GM11168 (cell line): ENCODE data around the gene SHISA6.

Experiments used
- in situ Hi-C: fragments of 300-500 bp; cut with MboI; formaldehyde crosslinking; loops from one replicate; pipeline ENCODE4 v1.12.0; 2022; ENCODE audit warnings: low sequenced_read_pairs; ENCODE audit not compliant: unreplicated experiment

Gene SHISA6

GRCh38 chr17:11256877-11257276 is 15.9 kb downstream of the SHISA6 start:
- in situ Hi-C loops = no loop called here

DNA sequence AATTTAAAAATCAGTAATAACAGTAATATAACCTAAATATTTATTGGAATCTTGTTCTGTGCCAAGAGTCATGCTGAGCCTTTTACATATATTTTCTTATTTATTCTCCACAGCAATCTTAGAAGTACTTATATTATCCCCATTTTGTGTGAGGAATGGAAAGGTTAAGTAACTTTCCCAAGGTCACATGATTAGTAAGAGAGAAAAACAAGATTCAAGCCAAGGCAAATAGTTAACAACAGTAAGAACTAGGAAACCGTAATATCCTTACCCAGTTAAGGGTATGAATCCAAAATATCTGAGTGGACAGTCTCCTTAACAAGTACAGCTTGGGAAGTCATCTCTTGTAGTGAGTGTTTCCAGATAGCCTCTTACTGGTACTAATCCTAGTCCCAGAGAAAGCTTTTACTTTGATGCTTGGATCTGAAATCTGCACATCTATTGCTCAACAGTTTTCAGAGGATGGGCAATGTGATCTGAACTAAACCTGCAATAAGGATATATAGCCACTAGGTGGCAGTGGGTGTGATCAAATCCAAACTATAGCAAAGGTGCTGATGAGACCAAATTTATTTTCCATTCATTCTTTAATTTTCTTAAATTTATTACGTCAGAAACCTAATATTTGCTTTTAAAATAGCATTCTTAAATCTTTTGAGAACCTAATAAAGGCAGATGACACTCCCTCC is 23.3 kb downstream of the SHISA6 start:
- in situ Hi-C loops = no loop called here

DNA sequence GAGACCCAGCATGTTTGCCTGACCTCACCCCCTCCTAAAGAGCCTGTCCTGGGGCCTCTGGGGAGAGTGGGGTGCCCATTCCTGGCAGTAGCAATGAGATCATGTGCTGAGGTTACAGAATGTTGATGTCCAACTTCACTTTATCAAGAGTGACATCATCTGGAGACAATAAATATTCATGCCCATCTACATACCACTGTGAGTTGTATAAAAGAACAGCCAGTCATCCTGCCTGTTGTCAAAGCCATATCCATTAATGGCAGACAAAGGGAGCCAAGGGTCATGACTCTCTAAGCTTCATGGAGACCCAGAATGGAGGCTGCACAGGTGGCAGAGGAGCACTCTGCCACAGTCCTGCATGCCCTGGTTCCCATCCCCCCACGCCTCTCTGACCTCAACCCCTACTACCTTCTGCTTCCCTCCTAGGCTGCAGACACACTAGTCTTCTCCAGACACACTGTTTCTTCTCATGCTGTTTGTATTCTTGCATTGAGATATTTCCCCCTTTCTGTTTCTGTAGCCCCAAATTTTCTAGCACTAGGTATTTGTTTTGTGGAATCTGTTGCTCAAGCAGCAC is 27.1 kb downstream of the SHISA6 start:
- in situ Hi-C loops = no loop called here

GRCh38 chr17:11269210-11269609 is 28.2 kb downstream of the SHISA6 start:
- in situ Hi-C loops = no loop called here

DNA sequence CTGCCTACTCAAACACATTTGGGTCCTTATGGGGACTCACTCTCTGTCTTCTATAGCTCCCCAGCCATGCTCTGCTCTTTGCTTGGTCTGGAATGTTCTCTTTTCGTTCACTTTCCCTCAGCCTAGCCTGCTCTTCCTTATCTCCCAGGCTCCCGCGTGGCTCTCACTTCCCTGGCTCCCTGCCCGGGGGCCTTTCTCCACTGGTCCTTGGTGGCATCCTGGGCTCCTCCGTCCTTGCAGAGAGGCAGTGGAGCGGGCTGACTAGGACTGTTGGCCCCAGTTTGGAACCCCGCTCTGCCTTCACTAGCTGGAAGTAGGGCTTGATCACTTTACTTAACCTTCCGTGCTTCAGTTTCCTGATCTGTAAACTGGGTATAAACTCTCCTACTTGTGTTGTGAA is 31.2 kb downstream of the SHISA6 start:
- in situ Hi-C loops = no loop called here

GRCh38 chr17:11273596-11273995 is 32.6 kb downstream of the SHISA6 start:
- in situ Hi-C loops = no loop called here

DNA sequence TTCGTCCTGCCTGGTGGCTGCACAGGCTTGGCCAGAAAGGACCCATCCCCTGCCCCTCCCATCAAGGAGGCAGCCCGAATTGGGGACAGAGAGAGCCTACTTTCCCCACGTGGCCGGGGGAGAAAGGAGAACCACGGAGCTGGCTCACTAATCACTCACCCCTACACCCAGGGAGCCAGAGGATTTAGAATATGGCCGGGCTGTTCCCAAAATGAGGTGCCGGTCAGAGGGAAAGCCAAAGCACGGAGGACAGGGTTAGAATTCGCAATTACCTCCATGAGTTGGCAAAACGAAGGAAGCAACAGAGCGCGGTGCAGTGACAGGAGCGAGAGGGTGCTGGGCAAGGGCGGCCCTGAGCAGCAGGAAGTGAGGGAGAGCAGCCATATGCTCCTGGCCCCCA is 33.1 kb downstream of the SHISA6 start:
- in situ Hi-C loops = no loop called here

DNA sequence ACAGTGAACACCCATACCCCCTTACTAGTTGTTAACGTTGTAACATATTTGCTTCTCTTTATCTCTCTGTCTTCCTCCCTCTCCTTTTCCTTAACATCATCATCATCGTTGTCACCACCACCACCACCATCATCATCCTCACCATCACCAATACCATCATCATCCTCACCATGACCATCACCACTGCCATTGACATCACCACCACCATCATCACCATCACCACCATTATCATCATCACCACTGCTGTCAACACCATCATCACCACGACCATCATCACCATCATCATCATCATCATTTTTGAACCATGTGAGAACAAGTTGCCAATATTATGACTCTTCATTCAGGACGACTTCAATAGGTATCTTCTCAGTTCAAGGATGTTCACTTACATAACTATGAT is 35.5 kb downstream of the SHISA6 start:
- in situ Hi-C loops = no loop called here

- in situ Hi-C loops = no loop called here
Observed at GRCh38 chr17:11278186-11278991, 37.4 kb downstream of the SHISA6 start.

GRCh38 chr17:11278992-11279270 is 37.9 kb downstream of the SHISA6 start:
- in situ Hi-C loops = no loop called here

DNA sequence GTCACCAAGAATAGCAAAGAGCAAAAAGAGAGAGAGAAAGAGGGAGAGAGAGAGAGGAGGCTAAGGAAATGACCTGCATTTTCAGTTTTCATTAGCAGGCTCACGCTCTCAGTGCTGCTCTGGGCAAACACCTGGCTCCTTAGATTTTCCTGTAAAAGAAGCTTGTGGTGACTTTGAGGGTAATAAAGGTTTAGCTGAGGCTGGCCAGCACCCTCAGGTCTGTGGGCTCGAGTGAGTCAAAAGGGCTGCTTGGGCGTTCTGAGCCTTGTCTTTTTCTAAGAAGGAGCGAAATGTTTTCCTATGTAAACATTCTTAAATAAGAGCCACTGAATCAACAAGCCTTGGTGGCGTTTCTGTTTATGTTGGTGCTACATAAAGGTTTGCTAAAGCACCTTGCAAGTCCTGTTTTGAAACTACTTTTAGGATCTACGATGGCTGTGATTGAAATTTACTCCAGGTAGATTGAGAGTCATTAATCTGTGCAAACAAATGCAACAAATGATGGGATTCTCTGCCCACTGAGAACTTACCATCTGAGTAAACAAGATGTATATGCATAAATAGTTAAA is 38.8 kb downstream of the SHISA6 start:
- in situ Hi-C loops = no loop called here

DNA sequence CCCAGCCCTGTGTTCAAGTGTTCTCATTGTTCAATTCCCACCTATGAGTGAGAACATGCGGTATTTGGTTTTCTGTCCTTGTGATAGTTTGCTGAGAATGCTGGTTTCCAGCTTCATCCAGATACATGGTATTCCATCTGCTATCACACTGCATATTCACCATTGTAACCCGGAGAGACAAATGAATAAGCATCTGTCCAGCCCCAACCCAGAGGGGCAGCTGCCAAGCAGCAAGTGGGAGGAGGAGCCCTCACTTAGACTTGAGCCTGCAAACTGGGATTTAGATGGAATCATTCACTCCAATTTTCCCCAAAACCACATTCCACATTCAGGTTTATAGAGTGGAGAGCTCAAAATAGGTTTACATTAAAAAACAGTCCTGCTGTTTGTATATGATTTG is 41.6 kb downstream of the SHISA6 start:
- in situ Hi-C loops = no loop called here

- in situ Hi-C loops = no loop called here
Observed at GRCh38 chr17:11284811-11285210, 43.8 kb downstream of the SHISA6 start.

- in situ Hi-C loops = no loop called here
Observed at GRCh38 chr17:11285946-11286345, 44.9 kb downstream of the SHISA6 start.

DNA sequence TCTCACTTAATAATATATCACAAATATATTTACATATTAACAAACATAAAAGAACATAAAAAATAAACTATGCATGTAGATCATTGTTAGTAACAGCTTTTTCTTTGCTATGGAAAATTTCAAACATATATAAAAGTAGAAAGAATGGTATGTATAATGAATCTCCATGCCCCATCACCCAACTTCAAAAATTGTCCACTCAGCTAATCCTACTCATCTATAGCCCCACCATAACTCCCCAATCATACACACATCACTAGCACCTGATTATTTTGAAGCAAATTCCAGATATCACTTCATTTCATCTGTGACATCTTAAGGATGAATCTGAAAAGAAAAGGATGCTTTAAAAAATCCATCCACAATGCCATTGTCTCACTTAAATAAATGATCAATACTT is 46.8 kb downstream of the SHISA6 start:
- in situ Hi-C loops = no loop called here

DNA sequence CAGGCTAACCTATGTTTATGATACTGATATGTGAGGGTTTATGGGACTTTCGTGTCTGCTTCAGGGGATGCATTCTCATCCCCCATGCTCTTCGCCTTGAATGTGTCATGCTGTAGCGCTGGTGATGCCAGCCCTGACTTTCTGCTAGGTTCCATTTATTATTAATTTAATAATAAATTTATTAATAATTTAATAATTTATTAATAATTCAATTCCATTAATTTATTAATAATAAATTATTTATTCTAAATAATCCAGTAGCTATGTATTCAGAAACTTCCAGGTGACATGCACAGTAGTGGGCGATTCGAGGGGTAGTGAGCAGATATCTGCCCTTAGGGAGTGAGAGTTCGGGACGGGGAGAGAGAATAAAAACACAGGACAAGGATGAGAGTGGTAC is 49.8 kb downstream of the SHISA6 start:
- in situ Hi-C loops = no loop called here

DNA sequence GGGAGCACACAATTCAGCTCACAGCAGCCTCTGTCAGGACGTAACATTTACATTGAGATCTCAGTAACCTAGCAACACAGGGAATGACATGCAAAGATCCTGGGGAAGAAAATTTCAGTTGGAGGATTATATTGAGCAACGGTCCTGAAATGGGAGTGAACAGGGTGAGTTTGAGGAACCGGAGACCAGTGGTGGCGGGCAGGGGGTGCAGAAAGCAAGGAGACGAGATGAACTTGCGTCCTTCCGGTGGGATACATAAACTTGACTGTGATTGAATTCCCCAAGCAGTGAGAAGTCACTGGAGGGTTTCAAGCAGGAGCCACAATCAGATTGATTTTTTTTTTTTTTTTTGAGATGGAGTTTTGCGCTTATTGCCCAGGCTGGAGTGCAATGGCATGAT is 51.5 kb downstream of the SHISA6 start:
- in situ Hi-C loops = no loop called here

GRCh38 chr17:11293480-11293879 is 52.5 kb downstream of the SHISA6 start:
- in situ Hi-C loops = no loop called here

DNA sequence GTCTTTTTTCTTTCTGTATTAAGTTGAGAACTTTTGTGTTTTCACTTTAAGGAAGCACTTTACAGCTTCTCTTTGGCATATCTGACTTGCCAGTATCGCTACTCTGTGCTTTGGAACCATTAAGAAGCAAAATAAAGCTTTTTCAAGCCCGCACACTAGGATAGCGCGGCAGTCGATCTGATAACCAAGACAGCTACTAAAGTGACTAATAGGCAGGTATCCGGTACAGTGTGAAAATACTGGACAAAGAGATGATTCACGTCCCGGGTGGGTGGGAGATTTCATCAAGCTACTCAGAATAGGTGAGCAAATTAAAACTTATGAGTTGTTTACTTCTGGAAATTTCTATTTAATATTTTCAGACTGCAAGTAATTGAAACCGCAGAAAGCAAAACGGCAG is 53.8 kb downstream of the SHISA6 start:
- in situ Hi-C loops = no loop called here

GRCh38 chr17:11296994-11297393 is 56.0 kb downstream of the SHISA6 start:
- in situ Hi-C loops = no loop called here

DNA sequence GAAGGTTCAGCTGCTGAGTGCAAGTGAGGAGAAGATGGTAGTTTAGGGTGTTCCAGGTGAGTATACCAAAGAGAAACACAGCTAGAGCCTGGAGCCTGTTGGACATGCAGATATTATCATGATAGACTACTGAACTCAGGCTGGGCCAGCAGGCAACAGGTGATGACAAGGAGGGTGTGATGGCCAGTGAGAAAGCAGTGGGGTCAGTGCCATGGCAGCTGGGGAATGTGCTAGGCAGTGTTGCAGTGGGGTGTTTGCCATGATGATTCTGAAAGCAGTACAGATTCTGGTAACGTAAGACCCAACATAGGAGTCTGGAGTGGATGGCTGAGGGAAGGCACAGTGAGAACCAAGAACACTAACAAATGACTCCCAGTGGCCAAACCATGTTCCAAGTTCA is 57.4 kb downstream of the SHISA6 start:
- in situ Hi-C loops = no loop called here
